PC-9 (cell line): ENCODE measurements around the gene TP53AIP1. TPM values are rescaled to one million over a fixed set of nuclear protein-coding genes. Genes with fewer than 3 reads are reported as not detected.
A peak's percentile ranks its signal among the peaks of the same experiment; 100 is the strongest.

Source experiments
- BruUV-seq: library from RNA; stranded (reverse); fragments of 400-500 nt; replicated peaks from 2 replicates; lab custom pipeline; 2021; lab: Mats Ljungman, UMichigan
- CTCF ChIA-PET: fragments of 300-600 bp; sonication (Branson Sonifier 250); formaldehyde crosslinking; loops from one replicate; lab custom pipeline; 2022; ENCODE audit warnings: antibody characterized with exemption; lab: Charles Lee
- POLR2A ChIA-PET: fragments of 300-600 bp; sonication (Branson Sonifier 250); formaldehyde crosslinking; loops from one replicate; lab custom pipeline; 2022; ENCODE audit warnings: antibody characterized with exemption; ENCODE audit not compliant: unreplicated experiment; lab: Charles Lee
- DNase-seq, 2 experiments: peaks; one replicate each; pipeline versions ENCODE4 v3.0.0 to v3.0.0-alpha.2; 2015 to 2022; ENCODE audit warnings: mixed read lengths in 1 of 2
- H2AFZ ChIP-seq: fragments of 200-600 bp; sonication (generic); 2 replicates; pipeline ENCODE4 v1.8.1; 2017; ENCODE audit warnings: antibody characterized with exemption
- H3F3A ChIP-seq: fragments of 200-600 bp; sonication (generic); 2 replicates; pipeline ENCODE4 v1.8.1; 2017; ENCODE audit warnings: antibody characterized with exemption, mild to moderate bottlenecking, low read depth; ENCODE audit not compliant: insufficient read depth
- H3K27ac ChIP-seq: fragments of 200-600 bp; sonication (generic); 2 replicates; pipeline ENCODE4 v1.6.1; 2016; ENCODE audit warnings: mixed run types
- H3K27me3 ChIP-seq: fragments of 200-600 bp; sonication (generic); 2 replicates; pipeline ENCODE4 v1.6.1; 2016; ENCODE audit warnings: low read depth, mixed run types; ENCODE audit not compliant: insufficient read depth
- H3K36me3 ChIP-seq: fragments of 200-600 bp; sonication (generic); 2 replicates; pipeline ENCODE4 v1.6.1; 2016; ENCODE audit warnings: low read depth, mixed run types
- H3K4me1 ChIP-seq: fragments of 200-600 bp; sonication (generic); replicated peaks from 2 replicates; pipeline ENCODE4 v1.6.1; 2016; ENCODE audit warnings: mixed run types; ENCODE audit not compliant: insufficient read depth
- H3K4me2 ChIP-seq: fragments of 200-600 bp; sonication (generic); 2 replicates; pipeline ENCODE4 v1.6.1; 2017; ENCODE audit warnings: mixed run types
- H3K4me3 ChIP-seq: fragments of 200-600 bp; sonication (generic); 2 replicates; pipeline ENCODE4 v1.6.1; 2016; ENCODE audit warnings: mixed run types
- H3K79me2 ChIP-seq: fragments of 200-600 bp; sonication (generic); 2 replicates; pipeline ENCODE4 v1.6.1; 2017; ENCODE audit warnings: low read depth, mixed run types
- H3K9me2 ChIP-seq: fragments of 200-600 bp; sonication (generic); 2 replicates; pipeline ENCODE4 v1.8.1; 2017; ENCODE audit warnings: mild to moderate bottlenecking; ENCODE audit not compliant: insufficient read depth
- H3K9me3 ChIP-seq: fragments of 200-600 bp; sonication (generic); 2 replicates; pipeline ENCODE4 v1.8.1; 2016; ENCODE audit warnings: low read depth; ENCODE audit not compliant: insufficient read depth
- H4K20me1 ChIP-seq: fragments of 200-600 bp; sonication (generic); 2 replicates; pipeline ENCODE4 v1.8.1; 2017; ENCODE audit not compliant: insufficient read depth
- EZH2 ChIP-seq: fragments of 200-600 bp; sonication (generic); IDR thresholded peaks from 2 replicates; pipeline ENCODE4 v1.8.0; 2017; ENCODE audit warnings: antibody characterized with exemption, low read depth
- intact Hi-C: fragments of 100-400 bp; cut with micrococcal nuclease; formaldehyde crosslinking; loops from one replicate; pipeline ENCODE4 v1.10.0; 2022; ENCODE audit not compliant: unreplicated experiment
- total RNA-seq: library from RNA; stranded (reverse); gene quantifications from 2 replicates; pipeline ENCODE4 v1.2.3, GENCODE V29; 2021
- TF ChIP-seq, protein P1 (sequence below): fragments of 200-600 bp; sonication (generic); conservative IDR thresholded peaks from 2 replicates; pipeline ENCODE4 v1.6.1; 2017; ENCODE audit warnings: mixed run types, antibody characterized with exemption, mild to moderate bottlenecking, moderate library complexity

Gene TP53AIP1
- total RNA-seq, 1 experiment from 2014 or later = not detected

DNA sequence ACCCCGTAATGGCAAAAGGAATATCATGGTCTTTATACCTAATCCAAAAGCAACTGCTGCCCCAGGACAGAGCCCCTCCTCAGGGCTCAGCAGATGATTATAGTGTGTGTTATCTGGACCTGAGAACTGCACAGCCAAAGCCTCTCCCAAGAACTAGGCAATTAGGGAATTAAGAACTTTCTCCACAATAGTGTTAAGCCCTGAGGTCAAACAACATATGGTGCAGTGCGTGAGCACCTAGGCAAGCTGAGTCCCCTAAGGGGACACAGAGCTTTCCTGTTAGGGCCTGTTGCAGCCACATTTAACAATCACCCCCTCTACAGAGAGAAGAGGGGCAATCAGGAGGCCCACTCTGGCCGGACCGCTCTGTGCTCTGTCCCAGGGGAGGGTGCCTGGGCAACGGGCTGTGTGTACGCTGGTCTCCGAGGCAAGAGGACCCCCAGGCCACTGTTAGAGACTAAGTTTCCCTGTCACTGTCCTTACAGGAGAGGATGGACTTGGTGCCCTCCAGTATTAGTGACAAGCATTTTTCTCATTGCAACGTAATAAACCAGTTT, 52.9 kb downstream of the TP53AIP1 start:
- DNase-seq = no peak
- Histone ChIP-seq H3K4me1 (no peaks in the 10 kb centered on the region), H3K36me3 (no peaks in the 10 kb centered on the region), H3K9me2 (no peaks in the 10 kb centered on the region), H3K79me2 (no peaks in the 10 kb centered on the region), H3K27me3 (peaks cover 19% of the 10 kb centered on the region; the same call in 1 of the 2 replicates), H3K4me3 (no peak overlapping the region), H3K27ac (no peak overlapping the region), H2AFZ (no peak overlapping the region), H4K20me1 (no peaks in the 10 kb centered on the region), H3K9me3 (no peaks in the 10 kb centered on the region), H3F3A (no peaks in the 10 kb centered on the region), H3K4me2 (peak overlapping the region; percentile 76; the same call in 1 of the 2 replicates)
- no TSS peak for BruUV-seq
- ChIA-PET POLR2A (no interaction called here), CTCF (no interaction called here)
- intact Hi-C loops = loop anchor here (5.0 to 10.0 kb wide), 2 partner anchors 483 to 855 kb away; no protein-coding TSS in a partner anchor
- no peak for TF ChIP-seq EZH2
- TF ChIP-seq, protein P1, sequence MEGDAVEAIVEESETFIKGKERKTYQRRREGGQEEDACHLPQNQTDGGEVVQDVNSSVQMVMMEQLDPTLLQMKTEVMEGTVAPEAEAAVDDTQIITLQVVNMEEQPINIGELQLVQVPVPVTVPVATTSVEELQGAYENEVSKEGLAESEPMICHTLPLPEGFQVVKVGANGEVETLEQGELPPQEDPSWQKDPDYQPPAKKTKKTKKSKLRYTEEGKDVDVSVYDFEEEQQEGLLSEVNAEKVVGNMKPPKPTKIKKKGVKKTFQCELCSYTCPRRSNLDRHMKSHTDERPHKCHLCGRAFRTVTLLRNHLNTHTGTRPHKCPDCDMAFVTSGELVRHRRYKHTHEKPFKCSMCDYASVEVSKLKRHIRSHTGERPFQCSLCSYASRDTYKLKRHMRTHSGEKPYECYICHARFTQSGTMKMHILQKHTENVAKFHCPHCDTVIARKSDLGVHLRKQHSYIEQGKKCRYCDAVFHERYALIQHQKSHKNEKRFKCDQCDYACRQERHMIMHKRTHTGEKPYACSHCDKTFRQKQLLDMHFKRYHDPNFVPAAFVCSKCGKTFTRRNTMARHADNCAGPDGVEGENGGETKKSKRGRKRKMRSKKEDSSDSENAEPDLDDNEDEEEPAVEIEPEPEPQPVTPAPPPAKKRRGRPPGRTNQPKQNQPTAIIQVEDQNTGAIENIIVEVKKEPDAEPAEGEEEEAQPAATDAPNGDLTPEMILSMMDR = no peak

DNA sequence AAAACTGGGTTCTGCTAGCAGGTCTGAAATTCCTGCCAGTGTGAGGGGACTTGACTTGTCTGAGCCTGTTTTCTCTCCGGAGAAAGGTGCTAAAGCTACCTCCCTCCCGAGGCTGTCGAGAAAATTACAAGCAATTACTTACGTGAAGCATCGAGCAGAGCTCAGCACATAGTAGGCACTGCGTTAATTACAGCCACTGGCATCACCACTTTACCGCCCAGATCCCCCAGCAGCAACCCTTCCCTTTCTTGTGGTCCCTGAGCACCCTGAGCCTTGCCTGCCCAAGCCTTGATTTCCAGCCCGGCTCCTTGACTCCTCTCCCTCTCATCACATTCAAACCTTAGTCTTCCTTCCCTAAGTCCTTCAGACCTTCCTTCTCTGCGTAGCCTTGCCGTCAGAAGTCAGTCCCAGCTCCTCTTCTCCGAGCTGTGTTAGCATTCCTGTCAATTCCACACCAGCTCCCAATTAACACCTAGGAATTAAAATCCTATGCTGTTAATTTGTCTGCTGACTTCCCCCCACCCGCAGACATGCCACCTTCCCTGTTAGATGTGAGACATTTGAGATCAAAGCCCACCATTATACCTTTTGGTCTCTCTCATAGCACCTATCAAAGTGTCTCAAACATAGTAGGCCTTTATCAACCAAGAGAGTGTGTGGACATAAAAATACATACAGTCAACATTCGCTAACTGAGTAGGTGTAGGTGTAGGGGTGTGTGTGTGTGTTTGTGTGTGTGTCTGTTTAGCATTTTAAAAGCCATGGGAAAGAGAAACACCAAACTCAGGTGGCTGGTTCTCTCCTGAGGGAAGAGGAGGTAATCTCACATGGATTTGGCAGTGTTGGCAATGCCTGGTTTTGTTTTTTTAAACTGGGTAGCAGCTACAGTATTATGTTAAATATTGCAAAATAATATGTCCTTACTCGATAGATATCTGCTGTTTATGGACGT, 54.4 kb downstream of the TP53AIP1 start:
- no peak overlapping the region for H3K4me3 ChIP-seq
- peaks cover 19% of the 10 kb centered on the region; the same call in 1 of the 2 replicates for H3K27me3 ChIP-seq
- POLR2A ChIA-PET = interaction anchor here (0.6 to 0.7 kb wide), 2 partner anchors 15 to 53 kb away, joined by 3 to 5 read pairs; no protein-coding TSS in a partner anchor
- BruUV-seq = no TSS peak
- TF ChIP-seq, protein P1 = no peak
- no peak for TF ChIP-seq EZH2
- no peak overlapping the region for H3K27ac ChIP-seq
- no peaks in the 10 kb centered on the region for H4K20me1 ChIP-seq
- intact Hi-C loops = loop anchor here (5.0 to 10.0 kb wide), 2 partner anchors 484 to 854 kb away; no protein-coding TSS in a partner anchor
- no peaks in the 10 kb centered on the region for H3K4me1 ChIP-seq
- no peaks in the 10 kb centered on the region for H3K79me2 ChIP-seq
- H2AFZ ChIP-seq = no peak overlapping the region
- H3F3A ChIP-seq = no peaks in the 10 kb centered on the region
- CTCF ChIA-PET = interaction anchor here (1.3 kb wide), 1 partner anchor 68 kb away, joined by 3 read pairs; no protein-coding TSS in a partner anchor
- H3K4me2 ChIP-seq = no peak overlapping the region
- no peaks in the 10 kb centered on the region for H3K9me3 ChIP-seq
- no peaks in the 10 kb centered on the region for H3K36me3 ChIP-seq
- H3K9me2 ChIP-seq = no peaks in the 10 kb centered on the region
- no peak for DNase-seq

DNA sequence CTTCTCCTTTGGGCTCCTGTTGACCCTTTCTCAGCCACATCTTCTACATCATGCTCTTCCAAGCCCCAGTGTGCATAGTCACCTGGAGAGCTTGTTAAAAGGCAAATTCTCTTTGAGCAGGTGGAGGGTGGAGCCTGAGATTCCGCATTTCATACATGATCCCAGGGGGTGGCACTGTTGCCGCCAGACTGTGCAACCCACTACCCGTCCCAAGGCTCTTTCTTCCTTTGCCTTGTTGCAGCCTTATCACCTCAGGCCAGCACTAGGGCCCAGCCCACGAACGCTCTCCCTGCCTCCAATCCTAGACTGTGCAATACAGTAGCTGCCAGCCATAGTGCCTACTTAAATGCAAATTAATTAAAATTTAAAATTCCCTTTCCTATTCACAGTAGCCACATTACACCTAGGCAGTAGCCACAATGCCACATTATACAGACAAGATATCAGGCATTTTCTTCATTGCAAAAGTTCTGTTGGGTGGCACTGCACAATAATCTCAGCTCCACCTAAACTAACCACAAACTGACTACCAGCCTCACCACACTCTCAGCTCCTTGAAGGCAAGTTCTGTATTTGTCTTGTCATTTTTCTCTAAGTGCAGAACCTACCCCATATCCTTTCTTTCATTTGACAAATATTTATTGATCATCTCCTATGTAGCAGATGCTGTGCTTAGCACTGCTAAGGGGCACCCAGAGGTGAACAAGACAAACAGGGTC, 56.1 kb downstream of the TP53AIP1 start:
- H3K9me2 ChIP-seq = no peaks in the 10 kb centered on the region
- H3F3A ChIP-seq = no peaks in the 10 kb centered on the region
- BruUV-seq = no TSS peak
- TF ChIP-seq EZH2 = no peak
- TF ChIP-seq, protein P1 = peak; percentile 44; the same call in 1 of the 2 replicates
- H3K79me2 ChIP-seq = no peaks in the 10 kb centered on the region
- H3K4me1 ChIP-seq = no peaks in the 10 kb centered on the region
- intact Hi-C loops = loop anchor here (5.0 to 10.0 kb wide), 2 partner anchors 486 to 852 kb away; no protein-coding TSS in a partner anchor
- H3K9me3 ChIP-seq = no peaks in the 10 kb centered on the region
- H3K4me3 ChIP-seq = no peak overlapping the region
- H4K20me1 ChIP-seq = no peaks in the 10 kb centered on the region
- CTCF ChIA-PET = interaction anchor here (0.5 to 3.2 kb wide), 7 partner anchors 22 to 631 kb away, joined by 3 to 29 read pairs (median 4); no protein-coding TSS in a partner anchor
- H3K36me3 ChIP-seq = no peaks in the 10 kb centered on the region
- DNase-seq = no peak
- H3K4me2 ChIP-seq = no peak overlapping the region
- no peak overlapping the region for H3K27ac ChIP-seq
- H3K27me3 ChIP-seq = peaks cover 29% of the 10 kb centered on the region; the same call in 1 of the 2 replicates
- H2AFZ ChIP-seq = no peak overlapping the region
- POLR2A ChIA-PET = interaction anchor here (0.6 kb wide), 1 partner anchor 54 kb away, joined by 3 read pairs; no protein-coding TSS in a partner anchor
